ENCODE results near the gene DYNC1I1. TPM values are rescaled to one million over a fixed set of nuclear protein-coding genes. Genes with fewer than 3 reads are reported as not detected.

The DYNC1I1 gene
- total RNA-seq, 4 donors from 2014 or later = 1.9 to 17.9 (median 8.7) TPM

- H3K27me3 ChIP-seq = no peaks in the 10 kb centered on the region
- no peak overlapping the region for H3K27ac ChIP-seq
- H3K9me3 ChIP-seq = no peaks in the 10 kb centered on the region
- no peak for TF ChIP-seq POLR2A (IDR thresholded peaks at IDR 0.05)
- no peak for TF ChIP-seq CTCF (IDR thresholded peaks at IDR 0.05)
- H3K36me3 ChIP-seq = no peaks in the 10 kb centered on the region
- intact Hi-C loops (cut with DNase I; ENCODE audit: low total_unique reads) = no loop called here
- H3K4me3 ChIP-seq = no peak overlapping the region
- no peak for DNase-seq
- no peaks in the 10 kb centered on the region for H3K4me1 ChIP-seq
Observed at GRCh38 chr7:96089511-96089910, 317.2 kb downstream of the DYNC1I1 start.

- no peak for TF ChIP-seq CTCF (IDR thresholded peaks at IDR 0.05)
- no peak for TF ChIP-seq POLR2A (IDR thresholded peaks at IDR 0.05)
- Histone ChIP-seq H3K27ac (no peak overlapping the region), H3K9me3 (no peaks in the 10 kb centered on the region), H3K27me3 (no peaks in the 10 kb centered on the region), H3K36me3 (no peaks in the 10 kb centered on the region), H3K4me1 (no peaks in the 10 kb centered on the region), H3K4me3 (no peak overlapping the region)
- intact Hi-C loops (cut with DNase I; ENCODE audit: low total_unique reads) = no loop called here
- DNase-seq = no peak
Observed at GRCh38 chr7:96090756-96091155, 318.4 kb downstream of the DYNC1I1 start.

- H3K27ac ChIP-seq = no peak overlapping the region
- no peaks in the 10 kb centered on the region for H3K9me3 ChIP-seq
- intact Hi-C loops (cut with DNase I; ENCODE audit: low total_unique reads) = no loop called here
- no peak overlapping the region for H3K4me3 ChIP-seq
- no peak for DNase-seq
- no peaks in the 10 kb centered on the region for H3K27me3 ChIP-seq
- no peaks in the 10 kb centered on the region for H3K36me3 ChIP-seq
- no peaks in the 10 kb centered on the region for H3K4me1 ChIP-seq
- TF ChIP-seq CTCF (IDR thresholded peaks at IDR 0.05) = no peak
- no peak for TF ChIP-seq POLR2A (IDR thresholded peaks at IDR 0.05)
Observed at GRCh38 chr7:96093435-96093834, 321.1 kb downstream of the DYNC1I1 start.

GRCh38 chr7:96097835-96098234 is 325.5 kb downstream of the DYNC1I1 start:
- H3K4me3 ChIP-seq = no peak overlapping the region
- TF ChIP-seq CTCF (IDR thresholded peaks at IDR 0.05) = no peak
- TF ChIP-seq POLR2A (IDR thresholded peaks at IDR 0.05) = no peak
- H3K4me1 ChIP-seq = no peaks in the 10 kb centered on the region
- H3K36me3 ChIP-seq = no peaks in the 10 kb centered on the region
- DNase-seq = no peak
- H3K27ac ChIP-seq = no peak overlapping the region
- H3K27me3 ChIP-seq = no peaks in the 10 kb centered on the region
- no peaks in the 10 kb centered on the region for H3K9me3 ChIP-seq
- intact Hi-C loops (cut with DNase I; ENCODE audit: low total_unique reads) = no loop called here

- Histone ChIP-seq H3K27ac (no peak overlapping the region), H3K9me3 (no peaks in the 10 kb centered on the region), H3K27me3 (no peaks in the 10 kb centered on the region), H3K4me3 (no peak overlapping the region), H3K36me3 (no peaks in the 10 kb centered on the region), H3K4me1 (no peaks in the 10 kb centered on the region)
- TF ChIP-seq CTCF (IDR thresholded peaks at IDR 0.05) (no peak), POLR2A (IDR thresholded peaks at IDR 0.05) (no peak)
- intact Hi-C loops (cut with DNase I; ENCODE audit: low total_unique reads) = no loop called here
- DNase-seq = no peak
Observed at GRCh38 chr7:96100737-96101136, 328.4 kb downstream of the DYNC1I1 start.
